Limb (tissue), 2 donors: ENCODE data around the gene HIRA.
"Not testable (repeated sequence)": the region's sequence is repeated elsewhere in the genome, so short reads cannot be mapped to it uniquely, and the experiment has no call there.

ENCODE experiments used
- DNase-seq, 2 donors: peaks; one replicate each; pipeline ENCODE4 v3.0.0-alpha.2; 2016; ENCODE audit errors: extremely low spot score in 2 of 2

Gene HIRA

DNA sequence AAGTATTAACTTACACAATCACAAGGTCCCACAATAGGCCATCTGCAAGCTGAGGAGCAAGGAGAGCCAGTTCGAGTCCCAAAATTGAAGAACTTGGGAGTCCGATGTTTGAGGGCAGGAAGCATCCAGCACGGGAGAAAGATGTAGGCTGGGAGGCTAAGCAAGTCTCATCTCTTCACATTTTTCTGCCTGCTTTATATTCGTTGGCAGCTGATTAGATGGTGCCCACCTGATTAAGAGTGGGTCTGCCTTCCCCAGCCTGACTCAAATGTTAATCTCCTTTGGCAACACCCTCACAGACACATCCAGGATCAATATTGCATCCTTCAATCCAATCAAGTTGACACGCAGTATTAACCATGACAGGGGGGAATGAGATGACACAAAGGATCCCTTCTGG is 101.3 kb downstream of the HIRA start:
- not testable (repeated sequence) for DNase-seq

- DNase-seq: no peak
Observed at GRCh38 chr22:19329454-19329853, 102.1 kb downstream of the HIRA start.

DNA sequence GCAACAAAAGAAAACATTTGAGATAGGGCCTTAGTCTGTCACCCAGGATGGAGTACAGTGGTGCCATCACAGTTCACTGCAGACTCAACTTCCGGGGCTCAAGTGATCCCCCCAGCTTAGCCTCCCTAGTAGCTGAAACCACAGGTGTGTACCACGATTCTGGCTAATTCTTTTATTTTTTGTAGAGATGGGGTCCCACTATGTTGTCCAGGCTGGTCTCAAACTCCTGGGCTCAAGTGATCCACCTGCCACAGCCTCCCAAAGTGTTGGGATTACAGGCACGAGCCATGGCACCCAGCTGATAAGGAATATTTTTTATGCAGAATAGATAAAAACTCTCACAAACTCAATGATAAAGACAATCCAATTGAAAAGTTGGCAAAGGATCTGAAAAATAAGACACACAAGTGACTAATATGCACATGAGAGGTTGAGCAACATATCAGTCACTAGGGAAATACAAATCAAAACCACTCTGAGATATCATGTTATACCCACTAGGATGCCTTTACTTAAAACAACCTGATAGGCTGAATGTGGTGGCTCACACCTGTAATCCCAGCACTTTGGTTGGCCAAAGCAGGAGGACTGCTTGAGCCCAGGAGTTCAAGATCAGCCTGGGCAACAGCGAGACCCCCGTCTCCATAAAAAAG is 106.1 kb downstream of the HIRA start:
- no peak for DNase-seq

GRCh38 chr22:19323420-19323819 is 108.1 kb downstream of the HIRA start:
- DNase-seq: not testable (repeated sequence)

- no peak for DNase-seq
Observed at GRCh38 chr22:19321757-19322156, 109.8 kb downstream of the HIRA start.

DNA sequence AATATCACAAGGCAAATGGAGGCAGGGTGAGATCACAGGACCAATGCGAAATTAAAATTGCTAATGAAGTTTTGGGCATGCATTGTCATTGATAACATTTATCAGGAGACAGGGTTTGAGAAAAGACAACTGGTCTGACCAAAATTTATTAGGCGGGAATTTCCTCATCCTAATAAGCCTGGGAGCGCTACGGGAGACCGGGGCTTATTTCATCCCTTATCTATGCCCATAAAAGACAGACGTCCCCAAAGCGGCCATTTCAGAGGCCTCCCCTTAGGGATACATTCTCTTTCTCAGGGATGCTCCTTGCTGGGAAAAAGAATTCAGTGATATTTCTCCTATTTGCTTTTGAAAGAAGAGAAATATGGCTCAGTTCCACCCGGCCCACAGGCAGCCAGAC is 111.4 kb downstream of the HIRA start:
- not testable (repeated sequence) for DNase-seq

- DNase-seq: no peak
Observed at GRCh38 chr22:19319281-19319680, 112.3 kb downstream of the HIRA start.

DNA sequence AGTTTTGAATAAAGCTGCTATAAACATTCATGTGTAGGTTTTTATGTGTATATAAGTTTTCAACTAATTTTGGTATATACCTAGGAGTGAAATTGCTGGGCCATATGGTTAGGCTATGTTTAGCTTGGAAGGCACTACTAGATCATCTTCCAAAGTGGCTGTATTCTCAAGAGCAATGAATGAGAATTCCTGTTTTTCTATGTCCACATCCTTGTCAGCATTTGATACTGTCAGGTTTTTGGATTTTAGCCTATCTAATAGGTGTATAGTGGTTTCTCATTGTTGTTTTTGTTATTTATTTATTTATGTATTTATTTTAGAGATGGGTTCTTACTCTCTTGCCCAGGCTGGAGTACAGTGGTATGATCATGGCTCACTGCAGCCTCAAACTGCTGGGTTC is 113.7 kb downstream of the HIRA start:
- DNase-seq: no peak

GRCh38 chr22:19307872-19308271 is 123.7 kb downstream of the HIRA start:
- no peak for DNase-seq

- not testable (repeated sequence) for DNase-seq
Observed at GRCh38 chr22:19306535-19306934, 125.0 kb downstream of the HIRA start.

DNA sequence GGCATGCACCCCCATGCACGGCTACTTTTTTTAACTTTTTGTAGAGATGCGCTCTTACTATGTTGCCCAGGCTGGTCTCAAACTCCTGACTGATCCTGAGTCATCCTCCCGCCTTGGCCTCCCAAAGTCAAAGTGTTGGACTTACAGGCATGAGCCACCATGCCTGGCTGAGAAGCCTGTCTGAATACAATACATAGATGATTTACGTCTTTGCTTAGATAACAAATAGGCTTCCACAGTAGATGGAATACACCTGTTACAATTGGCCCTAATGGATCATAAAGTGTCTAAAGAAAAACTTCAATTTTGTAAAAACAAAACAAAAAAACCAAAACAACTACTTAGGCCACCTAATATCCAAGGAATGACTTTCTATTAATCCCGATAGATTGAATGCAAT is 127.0 kb downstream of the HIRA start:
- DNase-seq: no peak

- DNase-seq: no peak
Observed at GRCh38 chr22:19303785-19304184, 127.7 kb downstream of the HIRA start.

DNA sequence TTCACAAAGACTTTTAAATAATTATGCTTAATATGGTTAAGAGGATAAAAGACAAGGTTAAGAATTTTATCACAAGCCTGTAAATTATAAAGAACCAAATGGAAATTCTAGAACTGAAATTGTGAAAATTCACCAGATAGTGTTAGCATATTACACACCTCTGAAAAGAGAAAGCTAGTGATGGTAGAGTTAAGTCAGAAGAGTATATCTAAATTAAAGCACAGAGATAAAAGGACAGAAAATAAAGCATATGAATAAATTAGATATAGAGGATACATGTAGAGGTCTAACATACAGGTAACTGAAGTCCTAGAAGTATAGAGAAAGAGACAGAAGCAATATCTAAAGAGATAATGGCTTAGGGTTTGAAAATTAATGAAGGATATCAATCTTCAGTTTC is 135.8 kb downstream of the HIRA start:
- DNase-seq: no peak

DNA sequence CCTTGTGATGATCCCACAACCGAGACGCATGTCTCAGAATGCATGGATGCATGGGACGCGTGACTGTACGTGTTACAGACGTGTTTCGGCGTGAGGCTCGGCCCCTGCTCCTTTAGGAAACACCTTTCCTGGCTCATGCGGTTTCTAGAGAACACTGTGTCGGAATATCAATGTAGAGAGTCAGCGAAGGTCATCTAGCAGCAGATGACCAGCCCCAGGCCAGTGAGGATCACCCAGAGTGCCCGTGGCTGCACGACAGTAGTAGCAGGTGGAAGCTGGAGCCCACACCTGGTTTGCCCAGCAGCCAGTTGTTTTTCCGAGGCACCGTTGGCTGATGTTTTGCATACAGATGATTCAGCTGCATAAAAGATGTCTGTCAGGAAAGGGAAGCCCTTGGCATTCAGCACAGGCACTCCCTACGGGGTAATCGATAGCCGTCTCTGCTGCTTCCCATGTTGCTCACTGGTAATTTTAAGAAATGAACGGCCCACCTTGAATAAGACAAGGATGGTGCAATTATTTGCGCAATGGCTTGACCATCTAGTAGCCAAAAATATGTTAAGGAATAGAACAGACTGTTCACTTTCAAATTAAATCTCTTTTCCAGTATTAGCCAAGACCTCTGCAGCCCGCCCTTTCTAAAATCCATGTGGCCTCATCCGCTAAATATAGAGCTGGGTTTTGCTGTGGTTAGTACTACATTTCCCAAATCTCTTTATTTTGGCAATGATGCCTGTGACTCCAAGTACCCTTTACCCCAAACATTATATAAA is 138.9 kb downstream of the HIRA start:
- DNase-seq: no peak

- peak; percentile 79 to 92 for DNase-seq
Observed at GRCh38 chr22:19291580-19292457, 139.7 kb downstream of the HIRA start, which contains the start of gene CLTCL1. Gene CLTCL1 (minus strand): TSS chr22:19291719. CDS start chr22:19291641, 78 bp downstream.

DNA sequence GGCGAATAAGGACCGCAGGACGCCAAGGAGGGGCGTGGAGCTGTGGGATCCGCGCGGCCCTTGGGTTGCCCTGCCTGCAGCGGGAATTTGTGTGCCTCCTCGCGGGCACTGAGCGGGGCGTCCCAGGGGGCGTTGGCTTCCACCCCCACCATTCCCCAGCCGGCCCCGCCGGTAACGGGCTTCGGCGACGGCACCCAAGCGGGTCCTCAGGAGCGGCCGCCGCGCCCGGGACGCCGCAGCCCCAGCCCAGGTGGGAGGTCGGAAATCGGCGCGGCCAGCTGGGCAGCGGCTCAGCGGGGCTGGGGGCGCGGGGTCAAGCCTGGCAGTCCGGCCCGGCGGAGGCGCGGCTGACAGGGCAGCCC is 140.3 kb downstream of the HIRA start:
- DNase-seq: no peak

DNA sequence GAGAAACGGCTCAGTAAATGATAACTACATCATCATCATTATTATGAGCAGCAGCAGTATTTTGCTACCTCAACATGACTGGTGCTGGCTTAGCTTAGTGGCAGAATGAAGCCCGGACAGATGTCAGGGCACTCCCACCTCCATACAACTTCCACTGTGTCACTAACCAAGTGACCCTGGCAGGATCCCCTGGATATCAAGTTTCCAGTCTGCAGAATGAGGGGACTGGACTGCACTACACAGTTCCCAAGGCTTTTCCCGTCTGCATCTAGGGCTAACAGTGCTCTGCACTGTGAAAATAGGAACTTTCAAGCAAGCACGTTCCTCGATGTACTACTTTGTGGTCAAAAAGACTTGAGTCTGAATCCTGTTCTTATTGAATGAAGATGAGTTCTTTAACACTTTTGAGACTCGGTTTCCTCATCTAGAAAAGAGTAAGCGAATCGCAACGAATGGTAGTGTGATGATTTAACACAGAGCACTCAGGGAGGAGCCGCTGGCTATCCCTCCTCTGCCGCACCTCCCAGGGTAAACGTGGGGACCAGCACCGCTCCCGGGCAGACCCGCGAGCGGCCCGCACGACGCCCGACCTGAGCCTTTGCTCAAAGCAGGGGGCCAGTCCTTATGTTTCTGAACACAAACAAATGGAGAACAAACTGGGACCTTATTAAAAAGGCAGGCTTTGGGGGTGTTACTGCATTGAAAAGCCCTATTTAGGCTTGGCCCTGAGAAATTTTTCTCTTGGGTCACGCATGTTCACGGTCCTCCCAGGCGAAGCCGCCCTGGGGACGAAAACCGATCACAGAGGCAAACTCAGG is 140.9 kb downstream of the HIRA start:
- DNase-seq: no peak

DNA sequence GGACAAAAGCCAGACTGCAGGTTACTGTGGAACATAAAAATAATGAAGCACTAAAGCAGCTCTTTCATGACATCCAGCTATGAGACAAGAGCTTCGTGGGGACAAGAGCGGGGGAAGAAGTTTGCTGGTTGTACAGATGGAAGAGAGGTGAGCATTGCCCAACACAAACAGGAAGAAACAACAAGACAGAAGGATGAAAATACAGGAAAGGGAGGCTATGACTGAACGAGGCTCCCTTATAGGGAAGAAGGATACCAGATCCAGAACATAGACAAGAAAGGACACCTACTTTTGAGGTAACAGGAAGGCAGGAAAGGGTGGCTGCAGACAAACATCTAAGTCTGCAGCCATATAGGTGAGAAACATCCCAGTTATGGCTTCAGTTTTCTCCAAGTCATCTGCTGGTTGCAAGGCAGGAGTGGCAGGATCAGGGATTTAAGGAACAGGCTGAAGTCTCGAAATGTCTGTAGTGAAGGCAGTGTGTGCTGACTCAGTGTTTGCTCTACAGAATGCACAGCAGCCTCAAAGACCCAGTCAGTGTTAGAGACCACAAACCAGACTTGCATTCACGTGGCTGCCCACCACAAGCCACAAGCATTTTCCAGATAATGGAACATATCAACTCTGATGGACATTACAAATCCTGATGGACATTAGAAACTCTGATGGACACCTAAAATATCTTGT is 141.9 kb downstream of the HIRA start:
- DNase-seq: no peak

- DNase-seq: no peak
Observed at GRCh38 chr22:19287889-19288288, 143.6 kb downstream of the HIRA start.

- peak; percentile 42 to 59 for DNase-seq
Observed at GRCh38 chr22:19287076-19287707, 144.3 kb downstream of the HIRA start.
